Peyer's patch (tissue), 4 donors: ENCODE results near the gene MISP.

Experiments
- CTCF ChIP-seq, 6 experiments: fragments of 450-650 bp in 4 of 6; fragments of 200-600 bp in 2 of 6; sonication (generic) in 1 of 6; IDR thresholded peaks; one replicate each; pipeline ENCODE4 v1.5.1; 2017 to 2019; ENCODE audit warnings: antibody characterized with exemption in 6 of 6, mild to moderate bottlenecking in 3 of 6, moderate library complexity in 1 of 6
- POLR2A ChIP-seq, 2 donors: fragments of 450-650 bp; IDR thresholded peaks; one replicate each; pipeline ENCODE4 v1.5.1; 2017; ENCODE audit warnings: antibody characterized with exemption in 2 of 2, mild to moderate bottlenecking in 2 of 2, moderate library complexity in 2 of 2

DNA sequence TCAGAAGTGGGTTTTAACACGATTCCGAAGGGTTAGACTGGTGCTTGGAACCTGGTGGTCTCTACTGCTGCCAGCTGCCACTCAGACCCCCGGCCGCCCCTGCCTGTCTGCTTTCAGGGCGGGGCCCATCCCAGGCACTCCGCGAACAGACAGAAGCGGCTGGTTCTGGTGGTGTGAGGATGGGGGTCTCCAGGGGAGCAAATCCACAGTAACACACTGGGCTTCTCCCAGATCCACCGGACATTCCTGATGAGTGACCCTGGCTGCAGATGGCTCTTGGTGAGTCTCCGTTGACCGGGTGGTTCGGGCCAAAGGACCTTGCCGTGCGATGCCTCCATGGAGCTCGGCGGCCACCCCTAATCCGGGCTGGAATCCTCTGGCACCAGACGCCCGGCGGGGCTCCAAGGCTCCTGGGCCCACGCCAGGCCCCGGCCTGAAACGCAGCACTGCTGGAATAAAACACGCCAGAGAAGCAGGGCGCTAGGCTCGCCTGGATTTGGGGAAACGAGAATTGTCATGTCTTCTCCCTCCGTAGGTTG is 44.2 kb downstream of the MISP start:
- TF ChIP-seq CTCF (IDR thresholded peaks at IDR 0.05) (no peak), POLR2A (IDR thresholded peaks at IDR 0.05) (no peak)
